HG02938 (cell line): Measurements from ENCODE around the gene FBXO45.
A peak's percentile ranks its signal among the peaks of the same experiment; 100 is the strongest.
"Not testable (repeated sequence)": the region's sequence is repeated elsewhere in the genome, so short reads cannot be mapped to it uniquely, and the experiment has no call there.

Experiments
- ATAC-seq: cut with Tn5 transposase; IDR thresholded peaks from one replicate; pipeline ENCODE4 v1.9.1; 2021; ENCODE audit warnings: mild to moderate bottlenecking, moderate library complexity; ENCODE audit not compliant: unreplicated experiment

Gene FBXO45

GRCh38 chr3:196568246-196569002, at the start of gene FBXO45, which contains the start of gene WDR53:
FBXO45 (plus strand) TSS chr3:196568660; CDS start chr3:196568985, 325 bp downstream.
WDR53 (minus strand) TSS chr3:196568554; CDS start chr3:196561475, 7,079 bp downstream.
- ATAC-seq, result peak; percentile 90

DNA sequence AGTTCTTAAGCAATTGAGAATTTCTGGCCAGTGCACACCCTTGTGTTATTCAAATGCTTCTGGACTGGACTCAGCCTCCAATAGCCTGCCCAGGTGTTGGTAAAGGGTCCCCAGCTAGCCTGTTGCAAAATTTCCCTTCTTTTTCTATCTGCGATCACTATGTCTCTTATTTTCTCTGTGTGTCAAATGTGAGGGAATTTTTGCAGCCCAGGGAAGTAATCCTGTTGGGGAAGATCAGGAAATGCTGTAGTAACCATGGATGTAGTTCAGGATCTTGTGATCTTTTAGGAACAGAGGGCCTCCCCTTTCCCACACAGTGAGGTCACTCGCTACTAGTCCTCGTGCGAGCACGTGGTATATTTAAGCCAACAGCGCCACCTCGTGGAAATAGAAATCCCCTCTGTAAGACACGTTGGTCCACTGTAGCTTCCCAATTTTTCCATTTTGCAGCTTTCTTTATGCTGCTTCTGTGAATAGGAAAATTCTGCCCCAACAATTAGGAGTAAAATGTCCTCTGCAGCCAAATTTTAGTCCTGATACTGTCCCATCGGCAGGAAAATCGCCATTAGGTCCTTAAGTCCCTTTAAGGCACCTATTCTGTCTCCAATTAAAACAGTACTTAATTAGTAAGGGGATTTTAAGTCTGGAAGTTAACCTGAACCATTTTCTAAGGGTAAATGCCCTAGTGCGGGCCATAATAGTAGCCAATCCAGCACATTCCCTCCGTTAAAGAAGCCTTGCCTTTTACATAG, 49.3 kb upstream of the FBXO45 start:
- ATAC-seq, result no peak

DNA sequence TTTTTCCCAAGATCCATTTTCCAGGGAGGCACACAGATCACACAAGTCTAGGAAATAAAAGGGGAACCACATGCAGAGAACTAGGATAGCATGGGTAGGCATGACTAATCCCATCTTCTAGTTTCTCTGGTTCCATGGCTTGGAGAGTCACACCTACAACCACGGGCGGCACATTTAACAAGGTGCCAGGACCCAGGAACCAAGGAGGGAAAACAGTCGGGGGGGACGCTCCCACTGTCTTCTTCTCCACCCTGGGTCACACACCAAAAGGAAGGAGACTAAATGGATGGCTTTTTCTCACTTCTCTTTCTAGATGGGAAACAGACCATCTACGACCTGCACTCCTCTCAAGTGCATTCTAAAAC, 48.8 kb upstream of the FBXO45 start:
- no peak for ATAC-seq

- not testable (repeated sequence) for ATAC-seq
These were observed 47.2 kb upstream of the FBXO45 start for GRCh38 chr3:196521291-196521690.

DNA sequence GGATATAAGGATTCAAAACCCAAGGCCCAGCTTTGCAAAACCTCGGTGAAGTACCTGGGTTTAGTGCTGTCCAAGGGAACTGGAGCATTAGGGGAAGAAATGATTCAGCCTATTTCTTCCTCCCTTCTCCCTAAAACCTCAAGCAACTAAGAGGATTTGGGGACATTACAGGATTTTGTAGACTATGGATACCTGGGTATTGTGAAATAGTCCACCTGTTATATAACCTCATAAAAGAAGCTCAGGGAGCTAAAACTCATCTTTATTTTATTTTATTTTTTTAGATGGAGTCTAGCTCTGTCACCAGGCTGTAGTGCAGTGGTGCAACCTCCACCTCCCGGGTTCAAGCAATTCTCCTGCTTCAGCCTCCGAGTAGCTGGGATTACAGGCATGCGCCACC, 44.6 kb upstream of the FBXO45 start:
- ATAC-seq, result no peak

GRCh38 chr3:196524527-196524926, 43.9 kb upstream of the FBXO45 start:
- no peak for ATAC-seq

GRCh38 chr3:196525141-196525540, 43.3 kb upstream of the FBXO45 start:
- ATAC-seq, result no peak

DNA sequence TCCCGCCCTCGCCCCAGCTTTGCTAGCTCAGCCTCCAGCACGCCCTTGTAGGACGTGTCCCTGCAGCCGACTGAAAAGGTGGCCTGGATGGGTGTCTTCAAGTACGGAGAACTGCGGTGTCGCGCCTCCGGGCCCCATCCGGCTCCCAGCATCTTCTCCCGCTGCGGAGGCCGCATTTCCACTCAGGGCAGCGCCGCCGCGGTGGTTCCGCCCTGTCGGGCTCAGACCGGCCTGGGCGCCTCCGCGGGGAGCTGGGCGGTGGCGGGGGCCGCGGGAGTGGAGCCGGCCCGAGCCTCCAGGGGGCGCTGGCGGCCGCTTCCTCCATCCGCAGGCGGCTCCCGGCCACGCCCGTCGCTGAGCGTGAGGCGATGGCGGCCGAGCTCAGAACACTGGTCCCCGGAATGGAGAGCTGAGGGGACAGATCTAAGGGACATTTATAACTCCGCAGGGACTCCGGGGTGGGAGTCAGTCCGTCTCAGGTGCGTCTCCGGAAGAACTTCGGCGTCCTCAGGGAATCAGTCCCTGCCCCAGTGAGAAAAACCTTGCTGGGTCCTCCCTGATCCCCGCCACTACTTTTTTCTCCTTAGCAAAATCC, 39.7 kb upstream of the FBXO45 start:
- no peak for ATAC-seq

DNA sequence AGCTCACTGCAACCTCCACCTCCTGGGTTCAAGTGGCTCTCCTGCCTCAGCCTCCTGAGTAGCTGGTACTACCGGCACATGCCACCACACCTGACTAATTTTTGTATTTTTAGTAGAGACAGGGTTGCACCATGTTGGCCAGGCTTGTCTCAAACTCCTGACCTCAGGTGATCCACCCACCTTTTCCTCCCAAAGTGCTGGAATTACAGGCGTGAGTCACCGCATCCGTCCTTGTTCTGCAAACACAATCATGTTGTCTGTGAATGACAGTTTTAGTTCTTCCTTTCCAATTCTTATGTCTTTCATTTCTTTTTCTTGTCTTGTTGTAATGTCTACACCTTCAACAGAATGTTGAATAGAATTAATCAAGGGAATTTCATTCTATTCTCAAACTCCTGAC, 37.0 kb upstream of the FBXO45 start:
- ATAC-seq, result no peak

- no peak for ATAC-seq
These were observed 35.2 kb upstream of the FBXO45 start for GRCh38 chr3:196533260-196533681.

GRCh38 chr3:196537319-196537984, 31.0 kb upstream of the FBXO45 start:
- no peak for ATAC-seq

GRCh38 chr3:196541684-196542445, 26.6 kb upstream of the FBXO45 start:
- ATAC-seq, result no peak

- ATAC-seq, result no peak
These were observed 23.9 kb upstream of the FBXO45 start for GRCh38 chr3:196544491-196544992.

GRCh38 chr3:196546537-196546936, 21.9 kb upstream of the FBXO45 start:
- ATAC-seq, result no peak

- no peak for ATAC-seq
These were observed 21.4 kb upstream of the FBXO45 start for GRCh38 chr3:196547067-196547466.

DNA sequence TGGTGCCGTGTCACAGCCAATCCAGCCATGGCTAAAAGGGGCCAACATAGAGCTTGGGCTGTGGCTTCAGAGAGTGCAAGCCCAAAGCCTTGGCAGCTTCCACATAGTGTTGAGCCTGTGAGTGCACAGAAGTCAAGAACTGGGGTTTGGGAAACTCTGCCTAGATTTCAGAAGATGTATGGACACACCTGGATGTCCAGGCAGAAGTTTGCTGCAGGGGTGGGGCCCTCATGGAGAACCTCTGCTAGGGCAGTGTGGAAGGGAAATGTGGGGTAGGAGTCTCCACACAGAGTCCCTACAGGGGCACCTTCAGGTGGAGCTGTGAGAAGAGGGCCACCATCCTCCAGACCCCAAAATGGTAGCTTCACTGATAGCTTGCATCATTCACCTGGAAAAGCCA, 19.1 kb upstream of the FBXO45 start:
- not testable (repeated sequence) for ATAC-seq

DNA sequence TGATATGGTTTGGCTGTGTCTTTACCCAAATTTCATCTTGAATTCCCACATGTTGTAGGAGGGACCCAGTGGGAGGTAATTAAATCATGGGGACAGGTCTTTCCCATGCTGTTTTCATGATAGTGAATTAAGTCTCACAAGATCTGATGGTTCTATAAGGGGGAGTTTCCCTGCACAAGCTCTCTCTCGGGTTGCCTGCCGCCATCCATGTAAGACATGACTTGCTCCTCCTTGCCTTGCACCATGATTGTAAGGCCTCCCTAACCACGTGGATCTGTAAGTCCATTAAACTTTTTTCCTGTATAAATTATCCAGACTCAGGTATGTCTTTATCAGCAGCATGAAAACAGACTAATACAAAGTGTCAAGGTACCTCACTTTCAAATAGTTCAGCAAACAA, 18.3 kb upstream of the FBXO45 start:
- not testable (repeated sequence) for ATAC-seq

DNA sequence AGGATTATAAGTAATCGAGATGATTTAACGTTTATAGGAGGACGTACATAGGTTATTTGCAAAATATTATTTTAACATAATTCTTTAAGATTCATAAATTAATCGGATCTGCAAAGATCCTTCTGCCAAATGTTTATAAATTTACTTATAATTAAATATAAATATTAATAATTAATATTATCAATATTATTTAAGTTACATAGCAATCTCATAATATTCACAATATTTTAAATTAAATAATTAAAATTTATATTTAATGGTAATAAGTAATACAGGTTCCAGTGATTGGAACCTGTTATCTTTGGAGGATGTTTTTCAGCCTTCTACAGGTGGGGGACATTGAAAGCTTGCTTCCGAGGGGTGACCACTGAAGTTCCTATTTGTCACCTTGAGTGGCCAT, 16.2 kb upstream of the FBXO45 start:
- ATAC-seq, result no peak

DNA sequence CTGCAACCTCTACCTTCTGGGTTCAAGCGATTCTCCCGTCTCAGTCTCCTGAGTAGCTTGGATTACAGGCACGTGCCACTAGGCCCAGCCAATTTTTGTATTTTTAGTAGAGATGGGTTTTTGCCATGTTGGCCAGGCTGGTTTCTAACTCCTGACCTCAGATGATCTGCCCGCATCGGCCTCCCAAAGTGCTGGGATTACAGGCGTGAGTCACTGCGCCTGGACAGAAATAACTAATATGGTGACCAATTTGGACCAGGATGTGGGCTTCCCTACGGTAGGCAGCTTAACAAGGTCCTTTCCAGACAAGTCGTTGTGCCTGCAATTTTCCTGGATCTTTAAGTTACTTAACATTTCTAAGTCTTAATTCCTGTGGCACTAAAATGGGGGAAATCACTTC, 14.9 kb upstream of the FBXO45 start:
- ATAC-seq, result no peak

DNA sequence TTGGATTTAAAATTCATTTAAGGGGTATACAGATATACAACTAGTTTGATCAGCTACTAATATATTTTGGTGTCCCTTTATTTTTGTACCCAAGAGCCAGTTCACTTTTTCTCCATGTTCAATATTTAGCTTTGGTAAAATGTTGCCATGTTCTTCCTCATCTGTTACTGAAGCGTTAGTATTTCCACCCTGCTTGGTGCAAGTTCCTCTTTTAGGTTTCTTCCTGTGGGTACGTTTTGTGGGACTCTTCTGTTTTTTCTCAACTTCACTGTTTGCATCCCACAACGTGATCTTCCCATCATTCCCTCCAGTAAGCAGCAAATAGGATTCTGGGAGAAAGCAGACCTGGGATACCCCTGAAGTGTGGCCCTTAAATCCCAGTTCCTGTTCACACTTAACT, 14.3 kb upstream of the FBXO45 start:
- no peak for ATAC-seq
